ENCODE measurements around the gene DDX60. TPM values are rescaled to one million over a fixed set of nuclear protein-coding genes. Genes with fewer than 3 reads are reported as not detected.

DDX60 gene
- total RNA-seq, 1 experiment from 2014 or later = 6.3 TPM

DNA sequence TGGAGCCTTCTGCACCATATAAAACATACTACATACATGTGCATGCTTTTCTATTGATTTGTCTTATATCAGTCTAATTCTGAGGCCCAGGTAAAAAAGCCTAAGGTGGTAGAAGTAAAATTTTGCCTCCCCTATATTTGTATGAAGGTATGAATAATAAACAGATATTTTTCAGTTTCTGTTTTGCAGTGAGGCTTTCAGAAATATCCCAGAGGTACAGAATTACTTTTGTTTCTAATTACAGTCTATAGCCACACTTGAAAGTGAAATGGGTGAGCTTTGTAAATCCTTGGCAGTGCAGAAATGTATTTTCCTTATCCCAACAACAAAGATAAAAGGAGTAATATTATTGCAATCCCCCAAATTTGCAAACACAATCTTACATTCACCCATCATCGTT is 59.5 kb downstream of the DDX60 start:
- H3K4me3 ChIP-seq (ENCODE audit: low read length) = no peak overlapping the region
- no peak overlapping the region for H3K27ac ChIP-seq (ENCODE audit: low read length)
- intact Hi-C loops (cut with micrococcal nuclease) = no loop called here
- DNase-seq = no peak
- H3F3A ChIP-seq (ENCODE audit: low read length, unreplicated experiment) = no peaks in the 10 kb centered on the region
- ATAC-seq = no peak
- no peaks in the 10 kb centered on the region for H3K79me2 ChIP-seq (ENCODE audit: low read length)
- no peak overlapping the region for H2AFZ ChIP-seq (ENCODE audit: low read length)
- no peaks in the 10 kb centered on the region for H3K36me3 ChIP-seq (ENCODE audit: low read depth, low read length)
- no TSS peak for BruUV-seq (replicated peaks)
- H3K4me2 ChIP-seq (ENCODE audit: low read length) = no peak overlapping the region
- H4K20me1 ChIP-seq (ENCODE audit: low read length) = no peaks in the 10 kb centered on the region
- no peak overlapping the region for H3K9ac ChIP-seq (ENCODE audit: low read length)
- TF ChIP-seq, protein P1, sequence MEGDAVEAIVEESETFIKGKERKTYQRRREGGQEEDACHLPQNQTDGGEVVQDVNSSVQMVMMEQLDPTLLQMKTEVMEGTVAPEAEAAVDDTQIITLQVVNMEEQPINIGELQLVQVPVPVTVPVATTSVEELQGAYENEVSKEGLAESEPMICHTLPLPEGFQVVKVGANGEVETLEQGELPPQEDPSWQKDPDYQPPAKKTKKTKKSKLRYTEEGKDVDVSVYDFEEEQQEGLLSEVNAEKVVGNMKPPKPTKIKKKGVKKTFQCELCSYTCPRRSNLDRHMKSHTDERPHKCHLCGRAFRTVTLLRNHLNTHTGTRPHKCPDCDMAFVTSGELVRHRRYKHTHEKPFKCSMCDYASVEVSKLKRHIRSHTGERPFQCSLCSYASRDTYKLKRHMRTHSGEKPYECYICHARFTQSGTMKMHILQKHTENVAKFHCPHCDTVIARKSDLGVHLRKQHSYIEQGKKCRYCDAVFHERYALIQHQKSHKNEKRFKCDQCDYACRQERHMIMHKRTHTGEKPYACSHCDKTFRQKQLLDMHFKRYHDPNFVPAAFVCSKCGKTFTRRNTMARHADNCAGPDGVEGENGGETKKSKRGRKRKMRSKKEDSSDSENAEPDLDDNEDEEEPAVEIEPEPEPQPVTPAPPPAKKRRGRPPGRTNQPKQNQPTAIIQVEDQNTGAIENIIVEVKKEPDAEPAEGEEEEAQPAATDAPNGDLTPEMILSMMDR (conservative IDR thresholded peaks at IDR 0.05; ENCODE audit: low read depth, low read length) = no peak
- TF ChIP-seq EZH2 (IDR thresholded peaks at IDR 0.05; ENCODE audit: low read length, unreplicated experiment) (no peak), EZH2phosphoT487 (IDR thresholded peaks at IDR 0.05; ENCODE audit: borderline replicate concordance, low read length) (no peak)
- no peaks in the 10 kb centered on the region for H3K27me3 ChIP-seq (ENCODE audit: low read length)
- H3K9me3 ChIP-seq (ENCODE audit: low read length) = no peaks in the 10 kb centered on the region
- no peaks in the 10 kb centered on the region for H3K4me1 ChIP-seq (ENCODE audit: insufficient read depth, low read length)
- POLR2A ChIA-PET (ENCODE audit: unreplicated experiment) = no interaction called here
- CTCF ChIA-PET = no interaction called here
- H3K9me2 ChIP-seq (replicated peaks; ENCODE audit: low read length) = no peaks in the 10 kb centered on the region

- POLR2A ChIA-PET (ENCODE audit: unreplicated experiment) = no interaction called here
- Histone ChIP-seq H3K9me2 (replicated peaks; ENCODE audit: low read length) (no peaks in the 10 kb centered on the region), H3K36me3 (ENCODE audit: low read depth, low read length) (no peaks in the 10 kb centered on the region), H3K27ac (ENCODE audit: low read length) (no peak overlapping the region), H4K20me1 (ENCODE audit: low read length) (no peaks in the 10 kb centered on the region), H3K4me1 (ENCODE audit: insufficient read depth, low read length) (no peaks in the 10 kb centered on the region), H3K4me2 (ENCODE audit: low read length) (no peak overlapping the region), H3K9ac (ENCODE audit: low read length) (no peak overlapping the region), H2AFZ (ENCODE audit: low read length) (no peak overlapping the region), H3K9me3 (ENCODE audit: low read length) (no peaks in the 10 kb centered on the region), H3F3A (ENCODE audit: low read length, unreplicated experiment) (no peaks in the 10 kb centered on the region), H3K79me2 (ENCODE audit: low read length) (no peaks in the 10 kb centered on the region), H3K4me3 (ENCODE audit: low read length) (no peak overlapping the region), H3K27me3 (ENCODE audit: low read length) (no peaks in the 10 kb centered on the region)
- DNase-seq (no peak), ATAC-seq (no peak)
- BruUV-seq (replicated peaks) = no TSS peak
- CTCF ChIA-PET = no interaction called here
- intact Hi-C loops (cut with micrococcal nuclease) = no loop called here
- no peak for TF ChIP-seq EZH2 (IDR thresholded peaks at IDR 0.05; ENCODE audit: low read length, unreplicated experiment)
- TF ChIP-seq EZH2phosphoT487 (IDR thresholded peaks at IDR 0.05; ENCODE audit: borderline replicate concordance, low read length) = no peak
- TF ChIP-seq, protein P1 (conservative IDR thresholded peaks at IDR 0.05; ENCODE audit: low read depth, low read length) = no peak
Measured at GRCh38 chr4:168257768-168258167, 60.8 kb downstream of the DDX60 start.

DNA sequence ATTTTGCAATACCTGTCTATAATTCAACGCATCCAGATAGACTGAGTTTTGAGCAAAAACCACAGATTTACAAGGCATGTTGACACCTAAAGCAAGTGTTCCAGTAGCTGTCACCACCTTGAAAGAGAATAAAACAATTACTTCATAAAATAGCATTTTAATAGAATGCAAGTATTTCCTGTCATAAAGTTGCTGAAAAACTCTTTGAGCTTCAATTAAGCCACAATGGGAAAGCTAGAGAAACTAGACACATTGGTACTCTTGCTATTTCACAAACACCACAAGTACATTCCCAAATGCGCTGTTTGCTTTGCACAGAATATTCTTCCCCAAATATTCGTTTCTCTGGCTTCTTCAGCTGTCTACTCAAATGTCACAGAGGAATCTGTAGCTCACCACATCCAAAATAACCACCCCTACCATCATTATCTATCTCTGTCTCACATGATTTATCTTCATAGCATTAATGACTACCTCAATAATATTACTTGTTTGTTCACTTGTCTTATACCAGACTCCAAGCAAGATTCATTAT is 70.3 kb downstream of the DDX60 start:
- intact Hi-C loops (cut with micrococcal nuclease) = no loop called here
- Histone ChIP-seq H3K4me3 (ENCODE audit: low read length) (no peak overlapping the region), H3K79me2 (ENCODE audit: low read length) (no peaks in the 10 kb centered on the region), H3K9me2 (replicated peaks; ENCODE audit: low read length) (no peaks in the 10 kb centered on the region), H3K27ac (ENCODE audit: low read length) (no peak overlapping the region), H3K9me3 (ENCODE audit: low read length) (no peaks in the 10 kb centered on the region), H2AFZ (ENCODE audit: low read length) (no peak overlapping the region), H3F3A (ENCODE audit: low read length, unreplicated experiment) (no peaks in the 10 kb centered on the region), H3K4me1 (ENCODE audit: insufficient read depth, low read length) (no peaks in the 10 kb centered on the region), H3K4me2 (ENCODE audit: low read length) (no peak overlapping the region), H4K20me1 (ENCODE audit: low read length) (no peaks in the 10 kb centered on the region), H3K36me3 (ENCODE audit: low read depth, low read length) (no peaks in the 10 kb centered on the region), H3K9ac (ENCODE audit: low read length) (no peak overlapping the region), H3K27me3 (ENCODE audit: low read length) (no peaks in the 10 kb centered on the region)
- DNase-seq (no peak), ATAC-seq (no peak)
- no TSS peak for BruUV-seq (replicated peaks)
- CTCF ChIA-PET = no interaction called here
- TF ChIP-seq EZH2 (IDR thresholded peaks at IDR 0.05; ENCODE audit: low read length, unreplicated experiment) = no peak
- TF ChIP-seq, protein P1 (conservative IDR thresholded peaks at IDR 0.05; ENCODE audit: low read depth, low read length) = no peak
- TF ChIP-seq EZH2phosphoT487 (IDR thresholded peaks at IDR 0.05; ENCODE audit: borderline replicate concordance, low read length) = no peak
- POLR2A ChIA-PET (ENCODE audit: unreplicated experiment) = no interaction called here

Data from PC-3 (cell line).